Caco-2 (cell line): ENCODE results near the gene DCAF11. TPM values are rescaled to one million over a fixed set of nuclear protein-coding genes. Genes with fewer than 3 reads are reported as not detected.
A peak's percentile ranks its signal among the peaks of the same experiment; 100 is the strongest.

Experiments
- BruUV-seq: library from RNA; stranded (reverse); fragments of 400-500 nt; replicated peaks from 2 replicates; lab custom pipeline; 2021; lab: Mats Ljungman, UMichigan
- CTCF ChIA-PET: fragments of 300-600 bp; sonication (Branson Sonifier 250); formaldehyde crosslinking; loops from one replicate; lab custom pipeline; 2022; ENCODE audit warnings: antibody characterized with exemption; lab: Charles Lee
- POLR2A ChIA-PET: fragments of 300-600 bp; sonication (Branson Sonifier 250); formaldehyde crosslinking; loops from one replicate; lab custom pipeline; 2022; ENCODE audit warnings: antibody characterized with exemption; lab: Charles Lee
- DNase-seq, 2 experiments: peaks; one replicate each; pipeline versions ENCODE4 v3.0.0 to v3.0.0-alpha.2; 2020 to 2022
- H3K27me3 ChIP-seq: replicated peaks from 2 replicates; pipeline ENCODE4 v1.6.0; 2011; ENCODE audit warnings: low read length; ENCODE audit not compliant: control insufficient read depth, insufficient read depth
- H3K36me3 ChIP-seq: 2 replicates; pipeline ENCODE4 v1.5.1; 2011; ENCODE audit warnings: low read length; ENCODE audit not compliant: control insufficient read depth, insufficient read depth
- H3K4me1 ChIP-seq: fragments of 250-450 bp; sonication (Bioruptor Pico); 2 replicates; pipeline ENCODE4 v1.5.1; 2020; ENCODE audit warnings: mild to moderate bottlenecking
- H3K4me3 ChIP-seq: 2 replicates; pipeline ENCODE4 v1.5.1; 2011; ENCODE audit warnings: low read depth, mild to moderate bottlenecking, control low read depth, low read length
- H3K9me3 ChIP-seq: fragments of 250-450 bp; sonication (Bioruptor Pico); 2 replicates; pipeline ENCODE4 v1.5.1; 2020; ENCODE audit warnings: mild to moderate bottlenecking, moderate library complexity
- H3K27ac Mint-ChIP-seq: one replicate; pipeline ENCODE4 v1.8.0; 2022; ENCODE audit warnings: mixed read lengths; ENCODE audit not compliant: unreplicated experiment
- H3K27me3 Mint-ChIP-seq: one replicate; pipeline ENCODE4 v1.8.0; 2022; ENCODE audit warnings: mixed read lengths; ENCODE audit not compliant: insufficient read depth, unreplicated experiment
- H3K36me3 Mint-ChIP-seq: one replicate; pipeline ENCODE4 v1.8.0; 2022; ENCODE audit warnings: mild to moderate bottlenecking, mixed read lengths; ENCODE audit not compliant: insufficient read depth, unreplicated experiment
- H3K4me1 Mint-ChIP-seq: one replicate; pipeline ENCODE4 v1.8.0; 2022; ENCODE audit warnings: low read depth, mixed read lengths; ENCODE audit not compliant: unreplicated experiment
- H3K4me3 Mint-ChIP-seq: one replicate; pipeline ENCODE4 v1.8.0; 2022; ENCODE audit warnings: mild to moderate bottlenecking, moderate library complexity, mixed read lengths; ENCODE audit not compliant: unreplicated experiment
- H3K9me3 Mint-ChIP-seq: one replicate; pipeline ENCODE4 v1.8.0; 2022; ENCODE audit warnings: mixed read lengths; ENCODE audit not compliant: unreplicated experiment
- intact Hi-C: fragments of 100-400 bp; cut with micrococcal nuclease; formaldehyde crosslinking; loops from one replicate; pipeline ENCODE4 v1.10.0; 2022; ENCODE audit not compliant: unreplicated experiment
- total RNA-seq: library from RNA; stranded (reverse); gene quantifications from 2 replicates; pipeline ENCODE4 v1.2.3, GENCODE V29; 2022
- TF ChIP-seq, protein P1 (sequence below), 2 experiments: fragments of 200-600 bp in 1 of 2; IDR thresholded peaks; 1 replicate in 1 of 2; 2 replicates in 1 of 2; pipeline versions ENCODE4 v1.5.1 to v1.8.0; 2011 to 2022; ENCODE audit warnings: antibody characterized with exemption in 1 of 2, control low read depth in 1 of 2, inconsistent platforms in 1 of 2, low read depth in 1 of 2, low read length in 1 of 2, mild to moderate bottlenecking in 1 of 2, moderate library complexity in 1 of 2; ENCODE audit not compliant: insufficient read depth in 1 of 2, severe bottlenecking in 1 of 2, unreplicated experiment in 1 of 2

Gene DCAF11
- total RNA-seq, 1 experiment from 2014 or later, result 65.9 TPM

DNA sequence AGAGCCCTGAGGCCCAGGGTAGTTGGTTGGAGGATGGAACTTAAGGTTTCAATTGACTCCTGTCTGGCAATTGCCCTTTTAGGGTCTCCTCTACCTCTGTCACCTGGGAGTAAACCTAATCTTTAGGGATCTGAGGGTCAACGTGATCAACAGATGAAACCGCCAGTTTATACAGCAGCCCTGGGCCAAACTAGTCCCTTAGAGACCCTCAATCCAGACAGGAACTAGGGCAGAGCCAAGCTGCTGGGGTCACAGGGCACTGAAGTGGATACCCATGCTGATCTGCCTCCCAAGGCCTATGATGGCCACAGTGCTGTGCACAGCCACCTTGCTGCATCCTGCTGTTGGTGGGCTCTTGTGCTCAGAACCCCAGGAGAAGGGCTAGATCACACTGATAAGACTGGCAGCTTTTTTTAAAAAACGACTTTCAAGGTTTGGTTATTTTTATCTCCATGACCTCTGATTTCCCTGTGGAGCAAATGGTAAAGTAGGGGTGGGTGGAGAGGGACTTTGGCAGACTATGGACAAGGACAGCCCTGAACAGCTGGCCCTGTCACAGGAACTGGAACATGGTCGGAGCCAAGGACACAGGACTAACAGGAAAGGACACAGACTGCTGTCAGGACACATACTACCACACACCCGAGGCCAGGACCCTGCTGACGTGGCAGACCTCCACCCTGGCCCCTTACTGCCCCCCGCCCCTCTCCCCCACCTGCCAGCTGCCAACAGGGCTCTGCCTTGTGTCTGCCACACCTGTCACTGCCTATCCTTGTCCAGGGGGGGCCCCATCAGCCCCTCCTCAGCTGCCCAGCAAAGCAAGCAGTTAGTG, 16.4 kb downstream of the DCAF11 start:
- intact Hi-C loops, result no loop called here
- TF ChIP-seq, protein P1, sequence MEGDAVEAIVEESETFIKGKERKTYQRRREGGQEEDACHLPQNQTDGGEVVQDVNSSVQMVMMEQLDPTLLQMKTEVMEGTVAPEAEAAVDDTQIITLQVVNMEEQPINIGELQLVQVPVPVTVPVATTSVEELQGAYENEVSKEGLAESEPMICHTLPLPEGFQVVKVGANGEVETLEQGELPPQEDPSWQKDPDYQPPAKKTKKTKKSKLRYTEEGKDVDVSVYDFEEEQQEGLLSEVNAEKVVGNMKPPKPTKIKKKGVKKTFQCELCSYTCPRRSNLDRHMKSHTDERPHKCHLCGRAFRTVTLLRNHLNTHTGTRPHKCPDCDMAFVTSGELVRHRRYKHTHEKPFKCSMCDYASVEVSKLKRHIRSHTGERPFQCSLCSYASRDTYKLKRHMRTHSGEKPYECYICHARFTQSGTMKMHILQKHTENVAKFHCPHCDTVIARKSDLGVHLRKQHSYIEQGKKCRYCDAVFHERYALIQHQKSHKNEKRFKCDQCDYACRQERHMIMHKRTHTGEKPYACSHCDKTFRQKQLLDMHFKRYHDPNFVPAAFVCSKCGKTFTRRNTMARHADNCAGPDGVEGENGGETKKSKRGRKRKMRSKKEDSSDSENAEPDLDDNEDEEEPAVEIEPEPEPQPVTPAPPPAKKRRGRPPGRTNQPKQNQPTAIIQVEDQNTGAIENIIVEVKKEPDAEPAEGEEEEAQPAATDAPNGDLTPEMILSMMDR (IDR thresholded peaks at IDR 0.05; ENCODE audit: insufficient read depth in 1 of 2, low read depth in 1 of 2, low read length in 1 of 2, severe bottlenecking in 1 of 2, unreplicated experiment in 1 of 2), result no peak

DNA sequence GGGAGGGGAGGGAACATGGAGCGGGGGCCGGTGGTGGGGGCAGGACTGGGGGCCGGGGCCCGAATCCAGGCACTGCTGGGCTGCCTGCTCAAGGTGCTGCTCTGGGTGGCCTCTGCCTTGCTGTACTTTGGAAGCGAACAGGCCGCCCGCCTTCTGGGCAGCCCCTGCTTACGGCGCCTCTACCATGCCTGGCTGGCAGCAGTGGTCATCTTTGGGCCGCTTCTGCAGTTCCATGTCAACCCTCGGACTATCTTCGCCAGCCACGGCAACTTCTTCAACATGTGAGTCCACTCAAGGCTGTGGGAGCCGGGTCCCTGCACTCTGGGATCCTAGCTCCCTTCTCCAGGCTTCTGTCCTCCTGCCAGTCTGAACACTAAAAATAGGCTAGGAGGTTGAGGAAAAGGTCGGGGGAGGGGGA, 17.0 kb downstream of the DCAF11 start:
- intact Hi-C loops, result no loop called here
- Mint-ChIP-seq H3K9me3 (no peaks in the 10 kb centered on the region), H3K4me3 (no peak overlapping the region), H3K36me3 (no peaks in the 10 kb centered on the region), H3K4me1 (peaks cover 8% of the 10 kb centered on the region), H3K27me3 (no peaks in the 10 kb centered on the region), H3K27ac (no peak overlapping the region)
- Histone ChIP-seq H3K4me1 (no peaks in the 10 kb centered on the region; the same call in 1 of the 2 replicates), H3K27me3 (no peaks in the 10 kb centered on the region), H3K36me3 (no peaks in the 10 kb centered on the region), H3K4me3 (no peak overlapping the region), H3K9me3 (no peaks in the 10 kb centered on the region)
- DNase-seq, result no peak
- POLR2A ChIA-PET, result no interaction called here
- CTCF ChIA-PET, result interaction anchor here (0.6 kb wide), 1 partner anchor 10 kb away, joined by 3 read pairs; the partner anchor contains the start of gene EMC9
- BruUV-seq, result no TSS peak
- TF ChIP-seq, protein P1 (IDR thresholded peaks at IDR 0.05; ENCODE audit: insufficient read depth in 1 of 2, low read depth in 1 of 2, low read length in 1 of 2, severe bottlenecking in 1 of 2, unreplicated experiment in 1 of 2), result no peak

More for the DNA sequence above, 16.4 kb downstream of the DCAF11 start:
- no peaks in the 10 kb centered on the region; the same call in 1 of the 2 replicates for H3K4me1 ChIP-seq
- peaks cover 7% of the 10 kb centered on the region for H3K4me1 Mint-ChIP-seq
- ChIA-PET CTCF (interaction anchor here (0.6 kb wide), 1 partner anchor 10 kb away, joined by 3 read pairs; the partner anchor contains the start of gene EMC9), POLR2A (no interaction called here)
- no peaks in the 10 kb centered on the region for H3K27me3 Mint-ChIP-seq
- H3K27me3 ChIP-seq, result no peaks in the 10 kb centered on the region
- H3K36me3 ChIP-seq, result no peaks in the 10 kb centered on the region
- H3K9me3 ChIP-seq, result no peaks in the 10 kb centered on the region
- BruUV-seq, result no TSS peak
- DNase-seq, result no peak
- no peak overlapping the region for H3K27ac Mint-ChIP-seq
- no peak overlapping the region for H3K4me3 ChIP-seq
- H3K4me3 Mint-ChIP-seq, result no peak overlapping the region
- no peaks in the 10 kb centered on the region for H3K36me3 Mint-ChIP-seq
- no peaks in the 10 kb centered on the region for H3K9me3 Mint-ChIP-seq

DNA sequence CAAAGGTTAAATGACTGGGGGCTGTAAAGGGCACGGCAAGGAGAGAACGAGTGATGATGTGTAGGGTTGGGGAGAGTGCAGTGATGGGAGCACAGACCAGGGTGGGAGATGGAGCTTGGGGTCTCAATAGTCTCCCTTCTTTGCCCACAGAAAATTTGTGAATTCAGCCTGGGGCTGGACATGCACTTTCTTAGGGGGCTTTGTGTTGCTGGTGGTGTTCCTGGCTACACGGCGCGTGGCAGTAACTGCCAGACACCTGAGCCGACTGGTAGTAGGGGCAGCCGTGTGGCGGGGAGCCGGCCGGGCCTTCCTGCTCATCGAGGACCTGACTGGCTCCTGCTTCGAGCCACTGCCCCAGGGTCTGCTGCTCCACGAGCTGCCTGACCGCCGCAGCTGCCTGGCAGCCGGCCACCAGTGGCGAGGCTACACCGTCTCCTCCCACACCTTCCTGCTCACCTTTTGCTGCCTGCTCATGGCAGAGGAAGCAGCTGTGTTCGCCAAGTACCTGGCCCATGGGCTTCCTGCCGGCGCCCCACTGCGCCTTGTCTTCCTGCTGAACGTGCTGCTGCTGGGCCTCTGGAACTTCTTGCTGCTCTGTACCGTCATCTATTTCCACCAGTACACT, 17.6 kb downstream of the DCAF11 start:
- Histone ChIP-seq H3K4me3 (no peak overlapping the region), H3K27me3 (no peaks in the 10 kb centered on the region), H3K4me1 (no peaks in the 10 kb centered on the region; the same call in 1 of the 2 replicates), H3K9me3 (no peaks in the 10 kb centered on the region), H3K36me3 (no peaks in the 10 kb centered on the region; the same call in 1 of the 2 replicates)
- Mint-ChIP-seq H3K36me3 (no peaks in the 10 kb centered on the region), H3K27me3 (no peaks in the 10 kb centered on the region), H3K27ac (peak overlapping the region; percentile 34), H3K4me3 (no peak overlapping the region), H3K4me1 (peaks cover 14% of the 10 kb centered on the region), H3K9me3 (no peaks in the 10 kb centered on the region)
- BruUV-seq, result no TSS peak
- intact Hi-C loops, result no loop called here
- ChIA-PET POLR2A (no interaction called here), CTCF (no interaction called here)
- DNase-seq, result no peak
- TF ChIP-seq, protein P1 (IDR thresholded peaks at IDR 0.05; ENCODE audit: insufficient read depth in 1 of 2, low read depth in 1 of 2, low read length in 1 of 2, severe bottlenecking in 1 of 2, unreplicated experiment in 1 of 2), result no peak
